BE2C (cell line): ENCODE data around the gene TRIM38.

Experiments
- DNase-seq: peaks from one replicate; pipeline ENCODE4 v3.0.0-alpha.2; 2020
- H3K27me3 ChIP-seq: fragments of 250-450 bp; sonication (Bioruptor Pico); 2 replicates; pipeline ENCODE4 v1.5.1; 2020; ENCODE audit warnings: mild to moderate bottlenecking
- H3K36me3 ChIP-seq: fragments of 250-450 bp; sonication (Bioruptor Pico); 2 replicates; pipeline ENCODE4 v1.5.1; 2020; ENCODE audit warnings: mild to moderate bottlenecking
- H3K4me1 ChIP-seq: fragments of 250-450 bp; sonication (Bioruptor Pico); 2 replicates; pipeline ENCODE4 v1.5.1; 2020
- H3K4me3 ChIP-seq: 2 replicates; pipeline ENCODE4 v1.5.1; 2011; ENCODE audit warnings: low read depth, low read length
- H3K9me3 ChIP-seq: fragments of 250-450 bp; sonication (Bioruptor Pico); 2 replicates; pipeline ENCODE4 v1.5.1; 2020
- TF ChIP-seq, protein P1 (sequence below): IDR thresholded peaks from 2 replicates; pipeline ENCODE4 v1.5.1; 2012; ENCODE audit warnings: mild to moderate bottlenecking, low read depth, low read length

TRIM38 gene

DNA sequence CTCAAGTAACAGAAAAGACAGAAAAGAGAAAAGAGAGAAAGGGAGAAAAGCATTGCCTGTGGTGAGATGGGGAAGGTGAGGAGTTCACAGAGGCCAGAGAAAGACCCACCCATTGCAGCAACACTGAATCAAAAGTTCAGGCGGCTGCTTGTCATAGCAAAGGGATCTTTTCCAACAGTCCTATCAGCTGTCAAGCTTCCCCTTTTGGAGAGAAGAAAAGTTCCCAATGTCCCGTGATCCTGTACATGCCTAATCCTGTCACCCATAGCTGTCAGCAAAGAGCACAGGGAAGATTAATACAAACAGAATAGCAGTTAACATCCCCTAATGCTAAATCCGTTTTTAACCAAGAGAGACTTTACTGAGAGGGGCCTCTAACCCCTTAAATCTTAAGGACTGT lies 8.9 kb upstream of the TRIM38 start:
- H3K36me3 ChIP-seq = no peaks in the 10 kb centered on the region
- no peaks in the 10 kb centered on the region for H3K9me3 ChIP-seq
- no peak for DNase-seq
- no peaks in the 10 kb centered on the region for H3K4me1 ChIP-seq
- H3K27me3 ChIP-seq = no peaks in the 10 kb centered on the region
- TF ChIP-seq, protein P1, sequence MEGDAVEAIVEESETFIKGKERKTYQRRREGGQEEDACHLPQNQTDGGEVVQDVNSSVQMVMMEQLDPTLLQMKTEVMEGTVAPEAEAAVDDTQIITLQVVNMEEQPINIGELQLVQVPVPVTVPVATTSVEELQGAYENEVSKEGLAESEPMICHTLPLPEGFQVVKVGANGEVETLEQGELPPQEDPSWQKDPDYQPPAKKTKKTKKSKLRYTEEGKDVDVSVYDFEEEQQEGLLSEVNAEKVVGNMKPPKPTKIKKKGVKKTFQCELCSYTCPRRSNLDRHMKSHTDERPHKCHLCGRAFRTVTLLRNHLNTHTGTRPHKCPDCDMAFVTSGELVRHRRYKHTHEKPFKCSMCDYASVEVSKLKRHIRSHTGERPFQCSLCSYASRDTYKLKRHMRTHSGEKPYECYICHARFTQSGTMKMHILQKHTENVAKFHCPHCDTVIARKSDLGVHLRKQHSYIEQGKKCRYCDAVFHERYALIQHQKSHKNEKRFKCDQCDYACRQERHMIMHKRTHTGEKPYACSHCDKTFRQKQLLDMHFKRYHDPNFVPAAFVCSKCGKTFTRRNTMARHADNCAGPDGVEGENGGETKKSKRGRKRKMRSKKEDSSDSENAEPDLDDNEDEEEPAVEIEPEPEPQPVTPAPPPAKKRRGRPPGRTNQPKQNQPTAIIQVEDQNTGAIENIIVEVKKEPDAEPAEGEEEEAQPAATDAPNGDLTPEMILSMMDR = no peak
- no peak overlapping the region for H3K4me3 ChIP-seq

DNA sequence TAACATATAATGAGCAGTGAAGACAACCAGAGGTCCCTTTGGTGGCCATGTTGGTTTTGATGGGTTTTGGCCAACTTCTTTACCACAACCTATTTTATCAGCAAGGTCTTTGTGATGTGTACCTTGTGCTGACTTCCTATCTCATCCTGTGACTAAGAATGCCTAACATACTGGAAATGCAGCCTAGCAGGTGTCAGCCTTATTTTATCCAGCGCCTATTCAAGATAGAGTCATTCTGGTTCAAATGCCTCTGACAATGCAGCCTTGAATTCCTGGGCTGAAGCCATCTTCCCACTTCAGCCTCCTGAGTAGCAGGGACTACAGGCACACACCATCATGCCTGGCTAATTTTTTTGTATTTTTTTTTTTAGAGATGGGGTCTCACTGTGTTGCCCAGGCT lies 7.8 kb upstream of the TRIM38 start:
- Histone ChIP-seq H3K4me1 (no peaks in the 10 kb centered on the region), H3K36me3 (no peaks in the 10 kb centered on the region), H3K27me3 (no peaks in the 10 kb centered on the region), H3K4me3 (no peak overlapping the region), H3K9me3 (no peaks in the 10 kb centered on the region)
- TF ChIP-seq, protein P1 = no peak
- no peak for DNase-seq

GRCh38 chr6:25956226-25956625 lies 6.4 kb upstream of the TRIM38 start:
- no peaks in the 10 kb centered on the region for H3K27me3 ChIP-seq
- H3K36me3 ChIP-seq = no peaks in the 10 kb centered on the region
- H3K4me3 ChIP-seq = no peak overlapping the region
- TF ChIP-seq, protein P1 = no peak
- DNase-seq = no peak
- no peaks in the 10 kb centered on the region for H3K4me1 ChIP-seq
- H3K9me3 ChIP-seq = no peaks in the 10 kb centered on the region

DNA sequence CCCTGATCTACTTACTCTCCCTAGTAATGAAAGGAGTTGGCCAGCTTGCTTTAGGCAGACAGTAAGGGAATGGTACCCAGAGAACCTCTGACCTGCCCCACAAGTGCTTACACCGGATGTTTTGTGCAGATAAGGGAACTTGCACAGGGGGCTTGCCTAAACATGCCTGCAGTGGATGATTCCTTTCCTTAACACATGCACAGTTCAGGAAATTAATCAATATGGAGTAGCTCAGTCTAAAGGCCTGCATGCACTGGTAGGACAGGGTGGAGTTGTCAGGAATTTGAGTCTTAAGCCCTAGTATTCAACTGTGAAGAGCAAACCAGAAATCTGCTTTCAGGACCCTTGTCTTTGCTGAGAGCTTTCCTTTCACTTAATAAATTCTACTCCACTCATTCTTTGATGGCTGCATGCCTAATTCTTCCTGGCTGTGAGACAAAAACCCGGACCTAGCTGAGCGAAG lies 3.9 kb upstream of the TRIM38 start:
- Histone ChIP-seq H3K36me3 (no peaks in the 10 kb centered on the region), H3K4me1 (peaks cover 5% of the 10 kb centered on the region), H3K27me3 (no peaks in the 10 kb centered on the region), H3K4me3 (no peak overlapping the region), H3K9me3 (no peaks in the 10 kb centered on the region)
- TF ChIP-seq, protein P1 = no peak
- DNase-seq = no peak

GRCh38 chr6:25959890-25960536 lies 2.6 kb upstream of the TRIM38 start:
- TF ChIP-seq, protein P1 = no peak
- Histone ChIP-seq H3K4me3 (no peak overlapping the region), H3K36me3 (no peaks in the 10 kb centered on the region)

DNA sequence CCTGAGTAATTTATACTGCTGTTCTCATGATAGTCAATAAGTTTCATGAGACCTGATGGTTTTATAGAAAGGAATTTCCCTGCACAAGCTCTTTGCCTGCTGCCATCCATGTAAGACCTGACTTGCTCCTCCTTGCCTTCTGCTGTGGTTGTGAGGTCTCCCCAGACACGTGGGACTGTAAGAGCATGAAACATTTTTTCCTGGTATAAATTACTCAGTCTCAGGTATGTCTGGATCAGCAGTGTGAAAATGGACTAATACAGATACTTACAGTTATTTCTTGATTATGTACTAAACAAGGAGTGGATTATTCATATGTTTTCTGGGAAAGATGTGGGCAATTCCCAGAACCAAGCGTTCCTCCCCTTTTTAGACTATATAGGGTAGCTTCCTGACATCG lies 1.9 kb upstream of the TRIM38 start:
- TF ChIP-seq, protein P1 = no peak
- Histone ChIP-seq H3K4me1 (peaks cover 5% of the 10 kb centered on the region), H3K36me3 (no peaks in the 10 kb centered on the region), H3K9me3 (no peaks in the 10 kb centered on the region), H3K27me3 (no peaks in the 10 kb centered on the region), H3K4me3 (no peak overlapping the region)
- DNase-seq = no peak

More at GRCh38 chr6:25959890-25960536, 2.6 kb upstream of the TRIM38 start:
- Histone ChIP-seq H3K9me3 (no peaks in the 10 kb centered on the region), H3K27me3 (no peaks in the 10 kb centered on the region), H3K4me1 (peaks cover 5% of the 10 kb centered on the region)
- DNase-seq = no peak
